ENCODE data around the gene SCP2. TPM values are rescaled to one million over a fixed set of nuclear protein-coding genes. Genes with fewer than 3 reads are reported as not detected.
A peak's percentile ranks its signal among the peaks of the same experiment; 100 is the strongest.

Gene SCP2
- total RNA-seq, 3 donors from 2014 or later = 228 to 272 (median 267) TPM

GRCh38 chr1:53070621-53071020 lies 143.5 kb downstream of the SCP2 start:
- H3K9me3 ChIP-seq = no peaks in the 10 kb centered on the region
- no peak for ATAC-seq
- H3K4me1 ChIP-seq (ENCODE audit: low read depth) = no peaks in the 10 kb centered on the region
- TF ChIP-seq CTCF (IDR thresholded peaks at IDR 0.05) = no peak
- no peaks in the 10 kb centered on the region for H3K36me3 ChIP-seq (ENCODE audit: low read depth)
- H3K4me3 ChIP-seq = no peak overlapping the region
- intact Hi-C loops (cut with DNase I, micrococcal nuclease) = no loop called here
- no peak for DNase-seq

GRCh38 chr1:53071167-53071865 lies 144.2 kb downstream of the SCP2 start:
- DNase-seq (peak in 1 of 3 donors; percentile 28), ATAC-seq (no peak)
- Histone ChIP-seq H3K9me3 (no peaks in the 10 kb centered on the region), H3K4me3 (no peak overlapping the region), H3K36me3 (ENCODE audit: low read depth) (no peaks in the 10 kb centered on the region), H3K4me1 (ENCODE audit: low read depth) (no peaks in the 10 kb centered on the region)
- no peak for TF ChIP-seq CTCF (IDR thresholded peaks at IDR 0.05)
- intact Hi-C loops (cut with DNase I, micrococcal nuclease) = no loop called here

GRCh38 chr1:53071915-53072314 lies 144.8 kb downstream of the SCP2 start:
- no peak for TF ChIP-seq CTCF (IDR thresholded peaks at IDR 0.05)
- no peak for ATAC-seq
- intact Hi-C loops (cut with DNase I, micrococcal nuclease) = no loop called here

GRCh38 chr1:53073287-53073686 lies 146.2 kb downstream of the SCP2 start:
- DNase-seq = no peak
- H3K4me1 ChIP-seq (ENCODE audit: low read depth) = no peaks in the 10 kb centered on the region

More at GRCh38 chr1:53071915-53072314, 144.8 kb downstream of the SCP2 start:
- Histone ChIP-seq H3K36me3 (ENCODE audit: low read depth) (no peaks in the 10 kb centered on the region), H3K4me3 (no peak overlapping the region), H3K9me3 (no peaks in the 10 kb centered on the region), H3K4me1 (ENCODE audit: low read depth) (no peaks in the 10 kb centered on the region)
- no peak for DNase-seq

GRCh38 chr1:53073868-53074311 lies 146.8 kb downstream of the SCP2 start:
- no peaks in the 10 kb centered on the region for H3K36me3 ChIP-seq (ENCODE audit: low read depth)
- H3K9me3 ChIP-seq = no peaks in the 10 kb centered on the region
- no peak for TF ChIP-seq CTCF (IDR thresholded peaks at IDR 0.05)
- DNase-seq = peak in 1 of 3 donors; percentile 40
- no peak overlapping the region for H3K4me3 ChIP-seq
- intact Hi-C loops (cut with DNase I, micrococcal nuclease) = no loop called here
- no peaks in the 10 kb centered on the region for H3K4me1 ChIP-seq (ENCODE audit: low read depth)
- ATAC-seq = peak; percentile 13

More at GRCh38 chr1:53073287-53073686, 146.2 kb downstream of the SCP2 start:
- Histone ChIP-seq H3K9me3 (no peaks in the 10 kb centered on the region), H3K4me3 (no peak overlapping the region), H3K36me3 (ENCODE audit: low read depth) (no peaks in the 10 kb centered on the region)
- no peak for TF ChIP-seq CTCF (IDR thresholded peaks at IDR 0.05)
- intact Hi-C loops (cut with DNase I, micrococcal nuclease) = no loop called here
- ATAC-seq = no peak
